Astrocyte (in vitro differentiated cells and primary cell): ENCODE measurements around the gene ADGRA1. TPM values are rescaled to one million over a fixed set of nuclear protein-coding genes. Genes with fewer than 3 reads are reported as not detected.

Experiments
- DNase-seq: peaks from one replicate; pipeline ENCODE4 v3.0.0-alpha.2; 2010; ENCODE audit warnings: low read depth
- FAIRE-seq: peaks from 2 replicates; lab custom pipeline; 2011; peaks lifted over from hg19 to GRCh38; lab: Jason Lieb, UNC
- H2AFZ ChIP-seq: 2 replicates; pipeline ENCODE4 v1.6.0; 2012; ENCODE audit warnings: low read depth, low read length, inconsistent platforms
- H3K27ac ChIP-seq: 2 replicates; pipeline ENCODE4 v1.5.1; 2011; ENCODE audit warnings: low read depth, low read length, inconsistent platforms
- H3K27me3 ChIP-seq: 2 replicates; pipeline ENCODE4 v1.6.0; 2011; ENCODE audit warnings: low read length, inconsistent platforms; ENCODE audit not compliant: insufficient read depth
- H3K36me3 ChIP-seq: 2 replicates; pipeline ENCODE4 v1.5.1; 2011; ENCODE audit warnings: low read length, inconsistent platforms; ENCODE audit not compliant: insufficient read depth
- H3K4me1 ChIP-seq: 2 replicates; pipeline ENCODE4 v1.5.1; 2011; ENCODE audit warnings: low read length, inconsistent platforms; ENCODE audit not compliant: insufficient read depth
- H3K4me2 ChIP-seq: 2 replicates; pipeline ENCODE4 v1.6.0; 2012; ENCODE audit warnings: low read length, inconsistent platforms
- H3K4me3 ChIP-seq: 2 replicates; pipeline ENCODE4 v1.5.1; 2011; ENCODE audit warnings: low read depth, mild to moderate bottlenecking, low read length, inconsistent platforms; ENCODE audit not compliant: insufficient read depth
- H3K79me2 ChIP-seq: 2 replicates; pipeline ENCODE4 v1.6.0; 2012; ENCODE audit warnings: mild to moderate bottlenecking, low read length, inconsistent platforms; ENCODE audit not compliant: insufficient read depth
- H3K9ac ChIP-seq: 2 replicates; pipeline ENCODE4 v1.6.0; 2012; ENCODE audit warnings: mild to moderate bottlenecking, low read length, inconsistent platforms
- H3K9me3 ChIP-seq: 2 replicates; pipeline ENCODE4 v1.5.1; 2012; ENCODE audit warnings: low read depth, mild to moderate bottlenecking, low read length, inconsistent platforms; ENCODE audit not compliant: insufficient read depth
- H4K20me1 ChIP-seq: 2 replicates; pipeline ENCODE4 v1.6.0; 2012; ENCODE audit warnings: low read length, inconsistent platforms; ENCODE audit not compliant: insufficient read depth
- H3K27ac Mint-ChIP-seq: one replicate; pipeline ENCODE4 v1.8.0; 2021; ENCODE audit warnings: mild to moderate bottlenecking, mixed read lengths; ENCODE audit not compliant: unreplicated experiment
- H3K27me3 Mint-ChIP-seq: one replicate; pipeline ENCODE4 v1.8.0; 2021; ENCODE audit warnings: low read depth, mixed read lengths; ENCODE audit not compliant: unreplicated experiment
- H3K36me3 Mint-ChIP-seq: one replicate; pipeline ENCODE4 v1.8.0; 2021; ENCODE audit warnings: low read depth, mixed read lengths; ENCODE audit not compliant: unreplicated experiment
- H3K4me1 Mint-ChIP-seq: one replicate; pipeline ENCODE4 v1.8.0; 2021; ENCODE audit warnings: low read depth, mixed read lengths; ENCODE audit not compliant: unreplicated experiment
- H3K4me3 Mint-ChIP-seq: one replicate; pipeline ENCODE4 v1.8.0; 2021; ENCODE audit warnings: mild to moderate bottlenecking, moderate library complexity, mixed read lengths; ENCODE audit not compliant: unreplicated experiment
- H3K9me3 Mint-ChIP-seq: one replicate; pipeline ENCODE4 v1.8.0; 2021; ENCODE audit warnings: mild to moderate bottlenecking, mixed read lengths; ENCODE audit not compliant: unreplicated experiment
- CTCF ChIP-seq: IDR thresholded peaks from 2 replicates; pipeline ENCODE4 v1.5.1; 2011; ENCODE audit warnings: low read depth, mild to moderate bottlenecking, inconsistent platforms, low read length, moderate library complexity; ENCODE audit not compliant: insufficient read depth
- EZH2 ChIP-seq: IDR thresholded peaks from 2 replicates; pipeline ENCODE4 v1.6.1; 2012; ENCODE audit warnings: mild to moderate bottlenecking, low read length, inconsistent platforms; ENCODE audit not compliant: insufficient read depth
- total RNA-seq: library from RNA; stranded (reverse); gene quantifications from 2 replicates; pipeline ENCODE4 v1.2.1, GENCODE V29; 2021

ADGRA1 gene
- total RNA-seq, 1 donor from 2014 or later = not detected

- H4K20me1 ChIP-seq = no peaks in the 10 kb centered on the region
- no peak overlapping the region for H3K27ac ChIP-seq
- Mint-ChIP-seq H3K9me3 (no peaks in the 10 kb centered on the region), H3K27me3 (peaks cover 25% of the 10 kb centered on the region), H3K36me3 (peaks cover 7% of the 10 kb centered on the region), H3K4me1 (no peaks in the 10 kb centered on the region), H3K27ac (no peak overlapping the region), H3K4me3 (no peak overlapping the region)
- no peaks in the 10 kb centered on the region for H3K9me3 ChIP-seq
- H3K9ac ChIP-seq = no peak overlapping the region
- DNase-seq (no peak), FAIRE-seq (no peak)
- no peaks in the 10 kb centered on the region for H3K79me2 ChIP-seq
- no peak overlapping the region for H2AFZ ChIP-seq
- H3K36me3 ChIP-seq = no peaks in the 10 kb centered on the region
- no peak overlapping the region for H3K4me2 ChIP-seq
- peaks cover 8% of the 10 kb centered on the region for H3K27me3 ChIP-seq
- H3K4me3 ChIP-seq = no peak overlapping the region
- no peaks in the 10 kb centered on the region for H3K4me1 ChIP-seq
- TF ChIP-seq EZH2 = no peak
- TF ChIP-seq CTCF = no peak
These were observed 78.7 kb downstream of the ADGRA1 start for GRCh38 chr10:133166504-133166827.

- Mint-ChIP-seq H3K27me3 (peaks cover 25% of the 10 kb centered on the region), H3K9me3 (no peaks in the 10 kb centered on the region), H3K27ac (no peak overlapping the region), H3K4me3 (no peak overlapping the region), H3K4me1 (no peaks in the 10 kb centered on the region), H3K36me3 (peaks cover 7% of the 10 kb centered on the region)
- no peaks in the 10 kb centered on the region for H3K79me2 ChIP-seq
- no peaks in the 10 kb centered on the region for H3K4me1 ChIP-seq
- no peaks in the 10 kb centered on the region for H3K9me3 ChIP-seq
- FAIRE-seq (no peak), DNase-seq (no peak)
- H3K36me3 ChIP-seq = no peaks in the 10 kb centered on the region
- TF ChIP-seq EZH2 (no peak), CTCF (no peak)
- H2AFZ ChIP-seq = no peak overlapping the region
- no peak overlapping the region for H3K27ac ChIP-seq
- H3K9ac ChIP-seq = no peak overlapping the region
- no peak overlapping the region for H3K4me3 ChIP-seq
- H3K4me2 ChIP-seq = no peak overlapping the region
- peaks cover 6% of the 10 kb centered on the region for H3K27me3 ChIP-seq
- no peaks in the 10 kb centered on the region for H4K20me1 ChIP-seq
These were observed 79.3 kb downstream of the ADGRA1 start for GRCh38 chr10:133166828-133167692.
